ENCODE measurements around the gene CDCA3. TPM values are rescaled to one million over a fixed set of nuclear protein-coding genes. Genes with fewer than 3 reads are reported as not detected.

Gene CDCA3
- total and polyA plus RNA-seq, 7 donors: 0.21 to 3.3 (median 0.86) TPM; not detected in 1

GRCh38 chr12:6860116-6860515 lies 9.0 kb upstream of the CDCA3 start:
- Histone ChIP-seq H3K36me3 (ENCODE audit: insufficient read depth in 1 of 2, low read depth in 1 of 2) (peaks cover 15 to 100% of the 10 kb centered on the region in 2 donors), H3K4me1 (no peaks in the 10 kb centered on the region), H3K27me3 (ENCODE audit: insufficient read depth in 3 of 3, low read length in 2 of 3) (no peaks in the 10 kb centered on the region), H3K4me3 (no peak overlapping the region), H3K27ac (no peak overlapping the region), H3K9me3 (no peaks in the 10 kb centered on the region)
- no peak for DNase-seq
- TF ChIP-seq, protein P1, sequence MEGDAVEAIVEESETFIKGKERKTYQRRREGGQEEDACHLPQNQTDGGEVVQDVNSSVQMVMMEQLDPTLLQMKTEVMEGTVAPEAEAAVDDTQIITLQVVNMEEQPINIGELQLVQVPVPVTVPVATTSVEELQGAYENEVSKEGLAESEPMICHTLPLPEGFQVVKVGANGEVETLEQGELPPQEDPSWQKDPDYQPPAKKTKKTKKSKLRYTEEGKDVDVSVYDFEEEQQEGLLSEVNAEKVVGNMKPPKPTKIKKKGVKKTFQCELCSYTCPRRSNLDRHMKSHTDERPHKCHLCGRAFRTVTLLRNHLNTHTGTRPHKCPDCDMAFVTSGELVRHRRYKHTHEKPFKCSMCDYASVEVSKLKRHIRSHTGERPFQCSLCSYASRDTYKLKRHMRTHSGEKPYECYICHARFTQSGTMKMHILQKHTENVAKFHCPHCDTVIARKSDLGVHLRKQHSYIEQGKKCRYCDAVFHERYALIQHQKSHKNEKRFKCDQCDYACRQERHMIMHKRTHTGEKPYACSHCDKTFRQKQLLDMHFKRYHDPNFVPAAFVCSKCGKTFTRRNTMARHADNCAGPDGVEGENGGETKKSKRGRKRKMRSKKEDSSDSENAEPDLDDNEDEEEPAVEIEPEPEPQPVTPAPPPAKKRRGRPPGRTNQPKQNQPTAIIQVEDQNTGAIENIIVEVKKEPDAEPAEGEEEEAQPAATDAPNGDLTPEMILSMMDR (IDR thresholded peaks at IDR 0.05): no peak
- intact Hi-C loops (cut with DNase I): loop anchor here in 1 of 2 donors (10.0 kb wide), 1 partner anchor 255 kb away; no protein-coding TSS in a partner anchor
- ATAC-seq: no peak
- WGBS, 3 donors: 93 to 96% (median 94%) methylated on average over 9 of the region's 9 CpGs

DNA sequence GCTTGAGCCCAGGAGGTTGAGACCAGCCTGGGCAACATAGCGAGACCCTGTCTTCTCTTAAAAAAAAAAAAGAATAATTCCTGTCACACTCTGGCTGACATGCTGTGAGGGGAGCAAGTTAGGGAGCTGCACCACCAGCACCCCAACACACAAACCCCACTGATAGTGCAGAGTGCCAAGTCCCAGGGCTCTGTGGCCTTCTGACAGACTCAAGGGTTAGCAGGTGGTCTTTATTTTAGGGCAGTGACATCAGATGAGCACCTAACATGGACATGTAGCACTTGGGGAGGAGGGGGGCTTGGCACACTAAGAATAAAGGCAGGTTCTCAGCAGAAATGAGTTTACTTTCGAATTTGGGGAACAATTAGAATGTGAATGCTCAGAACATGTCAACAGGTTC lies 7.7 kb upstream of the CDCA3 start:
- DNase-seq (no peak), ATAC-seq (no peak)
- no peak overlapping the region for H3K27ac ChIP-seq
- no peaks in the 10 kb centered on the region for H3K27me3 ChIP-seq (ENCODE audit: insufficient read depth in 3 of 3, low read length in 2 of 3)
- H3K9me3 ChIP-seq: no peaks in the 10 kb centered on the region
- H3K36me3 ChIP-seq (ENCODE audit: insufficient read depth in 1 of 2, low read depth in 1 of 2): peaks cover 15 to 94% of the 10 kb centered on the region in 2 donors
- peaks cover 3% of the 10 kb centered on the region for H3K4me1 ChIP-seq
- no peak overlapping the region for H3K4me3 ChIP-seq
- TF ChIP-seq, protein P1 (IDR thresholded peaks at IDR 0.05): no peak
- WGBS, 3 donors: 94 to 98% (median 96%) methylated on average over 2 of the region's 2 CpGs
- intact Hi-C loops (cut with DNase I): no loop called here

DNA sequence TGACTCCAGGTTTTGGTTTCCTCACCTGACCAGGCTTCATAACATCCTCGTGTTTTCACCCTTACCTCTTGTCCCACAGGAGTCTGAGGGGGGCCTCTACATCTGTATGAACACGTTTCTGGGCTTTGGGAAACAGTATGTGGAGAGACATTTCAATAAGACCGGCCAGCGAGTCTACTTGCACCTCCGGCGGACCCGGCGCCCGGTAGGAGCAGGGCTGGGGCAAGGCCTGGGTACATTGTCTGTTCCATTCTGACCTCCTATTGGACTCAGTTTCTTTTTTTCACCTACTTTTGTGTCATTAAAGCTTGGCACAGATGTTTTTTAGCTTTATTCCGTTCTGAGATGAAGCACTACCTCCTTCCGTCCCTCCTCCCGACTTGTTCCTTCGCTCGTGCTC lies 4.2 kb upstream of the CDCA3 start:
- no peak for ATAC-seq
- peak in 1 of 2 donors; percentile 39 for DNase-seq
- TF ChIP-seq, protein P1 (IDR thresholded peaks at IDR 0.05): no peak
- Histone ChIP-seq H3K36me3 (ENCODE audit: insufficient read depth in 1 of 2, low read depth in 1 of 2) (peaks cover 12 to 59% of the 10 kb centered on the region in 2 donors), H3K4me3 (no peak overlapping the region), H3K9me3 (no peaks in the 10 kb centered on the region), H3K27ac (no peak overlapping the region), H3K4me1 (peaks cover 14% of the 10 kb centered on the region), H3K27me3 (ENCODE audit: insufficient read depth in 3 of 3, low read length in 2 of 3) (no peaks in the 10 kb centered on the region)
- WGBS, 3 donors: 90% methylated on average over 14 of the region's 14 CpGs
- intact Hi-C loops (cut with DNase I): no loop called here

GRCh38 chr12:6854036-6854435 lies 3.0 kb upstream of the CDCA3 start:
- Histone ChIP-seq H3K27ac (peak overlapping the region; percentile 98), H3K4me3 (peak overlapping the region; percentile 10), H3K9me3 (no peaks in the 10 kb centered on the region), H3K4me1 (peaks cover 14% of the 10 kb centered on the region), H3K27me3 (ENCODE audit: insufficient read depth in 3 of 3, low read length in 2 of 3) (no peaks in the 10 kb centered on the region), H3K36me3 (ENCODE audit: insufficient read depth in 1 of 2, low read depth in 1 of 2) (peaks cover 7 to 46% of the 10 kb centered on the region in 2 donors)
- WGBS, 3 donors: 80 to 81% (median 80%) methylated on average over 6 of the region's 6 CpGs
- TF ChIP-seq, protein P1 (IDR thresholded peaks at IDR 0.05): no peak
- intact Hi-C loops (cut with DNase I): no loop called here
- no peak for DNase-seq
- ATAC-seq: no peak

- H3K27me3 ChIP-seq (ENCODE audit: insufficient read depth in 3 of 3, low read length in 2 of 3): no peaks in the 10 kb centered on the region
- peak overlapping the region; percentile 98 for H3K27ac ChIP-seq
- H3K36me3 ChIP-seq (ENCODE audit: insufficient read depth in 1 of 2, low read depth in 1 of 2): peaks cover 7 to 42% of the 10 kb centered on the region in 2 donors
- intact Hi-C loops (cut with DNase I): no loop called here
- H3K9me3 ChIP-seq: no peaks in the 10 kb centered on the region
- H3K4me3 ChIP-seq: peak overlapping the region; percentile 85
- WGBS, 3 donors: 38 to 77% (median 56%) methylated on average over 1 of the region's 1 CpG
- H3K4me1 ChIP-seq: peaks cover 14% of the 10 kb centered on the region
- TF ChIP-seq, protein P1 (IDR thresholded peaks at IDR 0.05): no peak
- ATAC-seq (no peak), DNase-seq (no peak)
Observed at GRCh38 chr12:6853626-6854025, 2.5 kb upstream of the CDCA3 start.

All from psoas muscle (tissue), 8 donors.